Neural progenitor cell (in vitro differentiated cells): ENCODE measurements around the gene GRM2.

Source experiments
- CTCF ChIP-seq: fragments of 200-600 bp; sonication (generic); IDR thresholded peaks from 2 replicates; pipeline ENCODE4 v1.5.1; 2017; ENCODE audit warnings: antibody characterized with exemption, mild to moderate bottlenecking
- EZH2phosphoT487 ChIP-seq: fragments of 200-600 bp; sonication (generic); IDR thresholded peaks from 2 replicates; pipeline ENCODE4 v1.6.1; 2017; ENCODE audit warnings: antibody characterized with exemption

DNA sequence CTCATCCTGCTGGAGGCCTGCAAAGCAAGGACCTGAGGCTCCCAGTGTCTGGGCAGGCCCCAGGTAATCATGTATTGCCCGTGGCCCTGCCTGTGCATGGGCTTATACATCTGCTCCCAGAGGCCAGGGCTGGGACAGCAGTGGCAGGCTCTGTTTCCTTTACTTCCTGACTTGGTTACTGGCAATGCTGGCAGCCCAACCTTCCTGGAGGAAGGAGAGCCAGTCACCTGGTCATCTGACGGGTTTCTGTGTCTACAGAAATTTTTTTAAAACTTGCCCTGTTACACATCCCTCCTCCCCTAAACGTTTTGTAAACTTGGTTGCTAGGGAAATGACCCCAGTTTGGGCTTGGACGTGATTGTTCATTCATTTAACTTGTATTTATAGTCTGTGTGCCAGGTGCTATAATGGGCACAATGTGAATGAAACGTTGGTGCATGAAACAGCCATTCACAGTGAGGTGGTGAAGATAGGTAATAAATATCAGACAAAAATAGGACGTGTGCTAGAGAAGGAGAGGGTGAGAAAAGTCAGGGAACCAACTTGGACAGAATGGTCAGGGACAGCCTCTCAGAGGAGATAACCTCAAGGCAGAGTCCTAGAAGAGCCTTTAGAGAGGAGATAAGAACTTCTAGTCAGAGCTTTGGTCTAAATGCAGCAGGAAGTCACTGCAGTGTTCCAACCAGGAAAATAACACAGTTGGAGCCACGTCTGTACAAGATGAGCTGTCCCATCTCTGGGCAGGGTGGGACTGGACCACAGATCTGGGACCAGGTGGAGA is 21.7 kb upstream of the GRM2 start:
- TF ChIP-seq CTCF (no peak), EZH2phosphoT487 (no peak)
